H9 (cell line): ENCODE measurements around the gene SCNN1B. TPM values are rescaled to one million over a fixed set of nuclear protein-coding genes. Genes with fewer than 3 reads are reported as not detected.

Source experiments
- DNase-seq: peaks from one replicate; pipeline ENCODE4 v3.0.0-alpha.2; 2017
- H2AFZ ChIP-seq: one replicate; pipeline ENCODE4 v1.6.1; 2013; ENCODE audit warnings: mild to moderate bottlenecking, low read length, control low read depth, moderate library complexity
- H2AK5ac ChIP-seq: 2 replicates; pipeline ENCODE4 v1.6.1; 2013; ENCODE audit warnings: low read length, control low read depth, mixed read lengths; ENCODE audit not compliant: insufficient read length
- H2BK120ac ChIP-seq: one replicate; pipeline ENCODE4 v1.6.1; 2013; ENCODE audit warnings: low read depth, mild to moderate bottlenecking, low read length, control low read depth, inconsistent platforms; ENCODE audit not compliant: poor library complexity, severe bottlenecking
- H2BK12ac ChIP-seq: 2 replicates; pipeline ENCODE4 v1.6.1; 2013; ENCODE audit warnings: low read length, control low read depth, mixed read lengths, low read depth; ENCODE audit not compliant: insufficient read length
- H2BK15ac ChIP-seq: 2 replicates; pipeline ENCODE4 v1.6.1; 2013; ENCODE audit warnings: low read depth, low read length, control low read depth
- H2BK20ac ChIP-seq: one replicate; pipeline ENCODE4 v1.6.1; 2013; ENCODE audit warnings: low read depth, mild to moderate bottlenecking, low read length, control low read depth, inconsistent platforms; ENCODE audit not compliant: poor library complexity, severe bottlenecking
- H2BK5ac ChIP-seq: 2 replicates; pipeline ENCODE4 v1.6.1; 2013; ENCODE audit warnings: low read length, control low read depth, mixed read lengths; ENCODE audit not compliant: insufficient read length
- H3K14ac ChIP-seq: 2 replicates; pipeline ENCODE4 v1.6.1; 2013; ENCODE audit warnings: low read length, control low read depth; ENCODE audit not compliant: insufficient read depth
- H3K18ac ChIP-seq: 2 replicates; pipeline ENCODE4 v1.6.1; 2013; ENCODE audit warnings: low read depth, mild to moderate bottlenecking, mixed read lengths, low read length, control low read depth; ENCODE audit not compliant: insufficient read length
- H3K23ac ChIP-seq: 2 replicates; pipeline ENCODE4 v1.6.1; 2013; ENCODE audit warnings: low read length, control low read depth, mixed read lengths, low read depth; ENCODE audit not compliant: insufficient read length
- H3K23me2 ChIP-seq: 2 replicates; pipeline ENCODE4 v1.6.1; 2013; ENCODE audit warnings: low read depth, mild to moderate bottlenecking, mixed read lengths, low read length, control low read depth; ENCODE audit not compliant: insufficient read length, poor library complexity, severe bottlenecking
- H3K27ac ChIP-seq: 2 replicates; pipeline ENCODE4 v1.5.1; 2013; ENCODE audit warnings: low read length, control low read depth, mixed read lengths, low read depth; ENCODE audit not compliant: insufficient read length
- H3K27me3 ChIP-seq: 2 replicates; pipeline ENCODE4 v1.6.1; 2013; ENCODE audit warnings: low read length, control low read depth, inconsistent platforms; ENCODE audit not compliant: insufficient read depth
- H3K4ac ChIP-seq: 2 replicates; pipeline ENCODE4 v1.6.1; 2013; ENCODE audit warnings: low read depth, mild to moderate bottlenecking, control low read depth, inconsistent platforms, low read length, moderate library complexity
- H3K4me1 ChIP-seq: 2 replicates; pipeline ENCODE4 v1.6.1; 2013; ENCODE audit warnings: low read length, control low read depth, inconsistent platforms; ENCODE audit not compliant: insufficient read depth
- H3K4me2 ChIP-seq: 2 replicates; pipeline ENCODE4 v1.6.1; 2013; ENCODE audit warnings: low read length, control low read depth, mixed read lengths; ENCODE audit not compliant: insufficient read length, insufficient read depth
- H3K56ac ChIP-seq: 2 replicates; pipeline ENCODE4 v1.6.1; 2013; ENCODE audit warnings: low read depth, mild to moderate bottlenecking, mixed read lengths, low read length, control low read depth; ENCODE audit not compliant: insufficient read length
- H3K79me1 ChIP-seq: 2 replicates; pipeline ENCODE4 v1.6.1; 2013; ENCODE audit warnings: low read depth, mild to moderate bottlenecking, moderate library complexity, low read length, control low read depth, inconsistent platforms; ENCODE audit not compliant: insufficient read depth, poor library complexity, severe bottlenecking
- H3K79me2 ChIP-seq: 2 replicates; pipeline ENCODE4 v1.6.1; 2013; ENCODE audit warnings: low read length, control low read depth, inconsistent platforms; ENCODE audit not compliant: insufficient read depth
- H3K9ac ChIP-seq: 2 replicates; pipeline ENCODE4 v1.6.1; 2013; ENCODE audit warnings: low read length, control low read depth, mixed read lengths; ENCODE audit not compliant: insufficient read length; ENCODE audit errors: extremely low read depth
- H3K9me3 ChIP-seq: one replicate; pipeline ENCODE4 v1.6.1; 2013; ENCODE audit warnings: low read depth, low read length, inconsistent platforms; ENCODE audit not compliant: control insufficient read depth
- H3T11ph ChIP-seq: one replicate; pipeline ENCODE4 v1.6.1; 2013; ENCODE audit warnings: mild to moderate bottlenecking, low read length, control low read depth, inconsistent platforms
- H4K20me1 ChIP-seq: one replicate; pipeline ENCODE4 v1.6.1; 2013; ENCODE audit not compliant: control insufficient read depth, insufficient read length, insufficient read depth
- H4K5ac ChIP-seq: 2 replicates; pipeline ENCODE4 v1.6.1; 2013; ENCODE audit warnings: low read depth, mild to moderate bottlenecking, mixed read lengths, low read length, control low read depth; ENCODE audit not compliant: insufficient read length
- H4K8ac ChIP-seq: replicated peaks from 2 replicates; pipeline ENCODE4 v1.6.1; 2013; ENCODE audit warnings: low read length, control low read depth, mixed read lengths, low read depth; ENCODE audit not compliant: insufficient read length
- H4K91ac ChIP-seq: 2 replicates; pipeline ENCODE4 v1.6.1; 2013; ENCODE audit warnings: low read depth, mild to moderate bottlenecking, moderate library complexity, mixed read lengths, low read length, control low read depth; ENCODE audit not compliant: insufficient read length
- H3K27ac Mint-ChIP-seq, 3 experiments: 2 replicates in 2 of 3; 3 replicates in 1 of 3; pipeline ENCODE4 v1.8.0; 2020 to 2021; ENCODE audit warnings: mixed read lengths in 3 of 3, mild to moderate bottlenecking in 1 of 3, moderate library complexity in 1 of 3
- H3K27me3 Mint-ChIP-seq: 2 replicates; pipeline ENCODE4 v1.8.0; 2021; ENCODE audit warnings: low read depth, mild to moderate bottlenecking, moderate library complexity, mixed read lengths
- H3K36me3 Mint-ChIP-seq, 3 experiments: 2 replicates in 2 of 3; 3 replicates in 1 of 3; pipeline ENCODE4 v1.8.0; 2020 to 2021; ENCODE audit warnings: low read depth in 3 of 3, mixed read lengths in 3 of 3; ENCODE audit not compliant: insufficient read depth in 1 of 3
- H3K4me1 Mint-ChIP-seq, 2 experiments: 2 replicates each; pipeline ENCODE4 v1.8.0; 2020; ENCODE audit warnings: mixed read lengths in 2 of 2
- H3K4me3 Mint-ChIP-seq, 2 experiments: 2 replicates in 1 of 2; 3 replicates in 1 of 2; pipeline ENCODE4 v1.8.0; 2020 to 2021; ENCODE audit warnings: mild to moderate bottlenecking in 2 of 2, mixed read lengths in 2 of 2, moderate library complexity in 1 of 2
- H3K9me3 Mint-ChIP-seq, 2 experiments: 2 replicates in 1 of 2; 3 replicates in 1 of 2; pipeline ENCODE4 v1.8.0; 2020; ENCODE audit warnings: mild to moderate bottlenecking in 2 of 2, mixed read lengths in 2 of 2, moderate library complexity in 1 of 2
- CTCF ChIP-seq: fragments of 200-600 bp; sonication (generic); conservative IDR thresholded peaks from 3 replicates; pipeline ENCODE4 v1.8.0; 2021; ENCODE audit warnings: antibody characterized with exemption, mild to moderate bottlenecking
- WGBS: extraction: QIAGEN DNeasy Blood & Tissue Kit; methylation state at CpG from one replicate; pipeline ENCODE4 v1.1.7; 2013; ENCODE audit warnings: missing lambda C conversion rate, low lambda C conversion rate, mixed read lengths; ENCODE audit not compliant: insufficient read length; ENCODE audit errors: extremely low coverage; 5-methylcytosine and 5-hydroxymethylcytosine counted together
- total RNA-seq: library from RNA; stranded (reverse); gene quantifications from 2 replicates; pipeline ENCODE4 v1.2.1, GENCODE V29; 2021

SCNN1B gene
- total RNA-seq, 1 experiment from 2014 or later: 0.11 TPM

- no CpG with 5 or more reads among the region's 8 CpGs for WGBS
- Mint-ChIP-seq H3K27me3 (peaks cover 2% of the 10 kb centered on the region; the same call in 1 of the 2 replicates), H3K4me3 (no peak overlapping the region; a peak in 1 of 5 replicates), H3K36me3 (no peaks in the 10 kb centered on the region), H3K4me1 (peaks cover 0 to 4% of the 10 kb centered on the region in 2 experiments; a peak in 2 of 4 replicates), H3K27ac (no peak overlapping the region), H3K9me3 (no peaks in the 10 kb centered on the region)
- Histone ChIP-seq H2BK20ac (no peak overlapping the region), H4K20me1 (no peaks in the 10 kb centered on the region), H3K27me3 (no peaks in the 10 kb centered on the region; the same call in 1 of the 2 replicates), H2BK12ac (no peak overlapping the region), H3K14ac (no peak overlapping the region), H3K23me2 (no peaks in the 10 kb centered on the region), H4K8ac (no peak overlapping the region), H3K9me3 (no peaks in the 10 kb centered on the region), H3K23ac (no peak overlapping the region), H2BK120ac (no peak overlapping the region), H3T11ph (no peak overlapping the region), H4K5ac (no peak overlapping the region), H4K91ac (no peak overlapping the region), H2BK5ac (no peak overlapping the region), H2AK5ac (no peak overlapping the region), H3K9ac (no peak overlapping the region), H3K4me2 (no peak overlapping the region), H3K4ac (no peak overlapping the region), H3K4me1 (peaks cover 2% of the 10 kb centered on the region; the same call in 1 of the 2 replicates), H3K79me2 (no peaks in the 10 kb centered on the region), H3K56ac (no peak overlapping the region), H2BK15ac (no peak overlapping the region), H3K79me1 (no peaks in the 10 kb centered on the region), H3K27ac (no peak overlapping the region), H2AFZ (no peak overlapping the region), H3K18ac (no peak overlapping the region)
- no peak for DNase-seq
- TF ChIP-seq CTCF: no peak
Measured at GRCh38 chr16:23317266-23317661, 15.2 kb downstream of the SCNN1B start.
